Stimulated activated CD8-positive, alpha-beta memory T cell treated with anti-CD3 and anti-CD28 coated beads, Interleukin-12 subunit alpha, Interleukin-12 subunit beta, amount 100 ng/mL, for 24 hours (primary cell): Measurements from ENCODE around the gene ERCC6L.

ENCODE experiments used
- DNase-seq: peaks from one replicate; pipeline ENCODE4 v3.0.0-alpha.2; 2020; ENCODE audit errors: extremely low read depth

ERCC6L gene

GRCh38 chrX:72238721-72239475 is at the start of gene ERCC6L:
Gene ERCC6L, minus strand, starts transcription at chrX:72239027. Its CDS starts 116 bp downstream, at chrX:72238911.
- peak; percentile 53 for DNase-seq

GRCh38 chrX:72282302-72282701 is 43.5 kb upstream of the ERCC6L start:
- no peak for DNase-seq

GRCh38 chrX:72280321-72280845 is 41.6 kb upstream of the ERCC6L start:
- DNase-seq: no peak

GRCh38 chrX:72276478-72276953 is 37.7 kb upstream of the ERCC6L start:
- DNase-seq: no peak

- no peak for DNase-seq
Measured at GRCh38 chrX:72274526-72274925, 35.7 kb upstream of the ERCC6L start.

GRCh38 chrX:72273718-72274117 is 34.9 kb upstream of the ERCC6L start:
- DNase-seq: no peak

- no peak for DNase-seq
Measured at GRCh38 chrX:72272868-72273267, 34.0 kb upstream of the ERCC6L start.

GRCh38 chrX:72271812-72272211 is 33.0 kb upstream of the ERCC6L start:
- no peak for DNase-seq

- no peak for DNase-seq
Measured at GRCh38 chrX:72271091-72271788, 32.4 kb upstream of the ERCC6L start.

- no peak for DNase-seq
Measured at GRCh38 chrX:72270316-72270866, 31.6 kb upstream of the ERCC6L start.

- DNase-seq: no peak
Measured at GRCh38 chrX:72269671-72270251, 30.9 kb upstream of the ERCC6L start.

- no peak for DNase-seq
Measured at GRCh38 chrX:72268597-72269365, 30.0 kb upstream of the ERCC6L start.

- DNase-seq: no peak
Measured at GRCh38 chrX:72265263-72265662, 26.4 kb upstream of the ERCC6L start.

GRCh38 chrX:72262077-72262476 is 23.2 kb upstream of the ERCC6L start:
- DNase-seq: no peak

GRCh38 chrX:72260448-72260847 is 21.6 kb upstream of the ERCC6L start:
- DNase-seq: no peak

- DNase-seq: no peak
Measured at GRCh38 chrX:72258174-72258573, 19.3 kb upstream of the ERCC6L start.

GRCh38 chrX:72255864-72256263 is 17.0 kb upstream of the ERCC6L start:
- no peak for DNase-seq

GRCh38 chrX:72255445-72255844 is 16.6 kb upstream of the ERCC6L start:
- DNase-seq: no peak

GRCh38 chrX:72254816-72255215 is 16.0 kb upstream of the ERCC6L start:
- DNase-seq: no peak

- DNase-seq: no peak
Measured at GRCh38 chrX:72253686-72254085, 14.9 kb upstream of the ERCC6L start.

GRCh38 chrX:72247206-72247942 is 8.5 kb upstream of the ERCC6L start:
- DNase-seq: no peak
